BLaER1 (cell line): ENCODE results near the gene C4orf50.

Experiments used
- H3K27ac ChIP-seq: shearing (Covaris generic); formaldehyde crosslinking; 2 replicates; pipeline ENCODE4 v1.8.1; 2022
- H3K27me3 ChIP-seq: shearing (Covaris generic); formaldehyde crosslinking; 2 replicates; pipeline ENCODE4 v1.8.1; 2022
- H3K36me3 ChIP-seq: shearing (Covaris generic); formaldehyde crosslinking; 2 replicates; pipeline ENCODE4 v1.8.1; 2022
- H3K4me1 ChIP-seq: shearing (Covaris generic); formaldehyde crosslinking; 2 replicates; pipeline ENCODE4 v1.8.1; 2022
- H3K4me2 ChIP-seq: shearing (Covaris generic); formaldehyde crosslinking; 2 replicates; pipeline ENCODE4 v1.8.1; 2022
- H3K4me3 ChIP-seq: shearing (Covaris generic); formaldehyde crosslinking; 2 replicates; pipeline ENCODE4 v1.8.1; 2022
- H3K9ac ChIP-seq: shearing (Covaris generic); formaldehyde crosslinking; 2 replicates; pipeline ENCODE4 v1.8.1; 2022
- H3K9me3 ChIP-seq: shearing (Covaris generic); formaldehyde crosslinking; 2 replicates; pipeline ENCODE4 v1.8.1; 2022
- H4K20me1 ChIP-seq: shearing (Covaris generic); formaldehyde crosslinking; 2 replicates; pipeline ENCODE4 v1.8.1; 2022
- Cebpa-rat ChIP-seq: shearing (Covaris generic); IDR thresholded peaks from 2 replicates; pipeline ENCODE4 v1.8.1; 2022

The C4orf50 gene

GRCh38 chr4:6055436-6055835 is 37.2 kb upstream of the C4orf50 start:
- Histone ChIP-seq H3K4me2 (no peak overlapping the region), H3K27ac (no peak overlapping the region), H3K4me3 (no peak overlapping the region), H3K36me3 (peaks cover 46% of the 10 kb centered on the region), H4K20me1 (no peaks in the 10 kb centered on the region), H3K27me3 (0 out of 2 replicates have a peak, but pooled peaks cover 3% of the 10 kb centered on the region), H3K4me1 (peaks cover 16% of the 10 kb centered on the region; the same call in 1 of the 2 replicates), H3K9ac (no peak overlapping the region), H3K9me3 (peaks cover 42% of the 10 kb centered on the region)
- no peak for TF ChIP-seq Cebpa-rat

GRCh38 chr4:6055030-6055429 is 36.8 kb upstream of the C4orf50 start:
- no peak for TF ChIP-seq Cebpa-rat
- Histone ChIP-seq H3K9ac (no peak overlapping the region), H3K36me3 (peaks cover 43% of the 10 kb centered on the region), H3K4me2 (no peak overlapping the region), H3K4me3 (no peak overlapping the region), H4K20me1 (no peaks in the 10 kb centered on the region), H3K27ac (no peak overlapping the region), H3K9me3 (peaks cover 38% of the 10 kb centered on the region), H3K27me3 (0 out of 2 replicates have a peak, but pooled peaks cover 3% of the 10 kb centered on the region), H3K4me1 (peaks cover 20% of the 10 kb centered on the region)

GRCh38 chr4:6054162-6054922 is 36.1 kb upstream of the C4orf50 start:
- H3K4me1 ChIP-seq, result peaks cover 25% of the 10 kb centered on the region
- no peaks in the 10 kb centered on the region for H4K20me1 ChIP-seq
- H3K27me3 ChIP-seq, result 0 out of 2 replicates have a peak, but pooled peaks cover 3% of the 10 kb centered on the region
- H3K36me3 ChIP-seq, result peaks cover 39% of the 10 kb centered on the region
- no peak overlapping the region for H3K9ac ChIP-seq
- no peak overlapping the region for H3K4me2 ChIP-seq
- no peak overlapping the region for H3K4me3 ChIP-seq
- TF ChIP-seq Cebpa-rat, result no peak
- H3K9me3 ChIP-seq, result peaks cover 38% of the 10 kb centered on the region
- H3K27ac ChIP-seq, result no peak overlapping the region

- TF ChIP-seq Cebpa-rat, result no peak
- H4K20me1 ChIP-seq, result no peaks in the 10 kb centered on the region
- no peak overlapping the region for H3K27ac ChIP-seq
- H3K4me3 ChIP-seq, result no peak overlapping the region
- H3K4me1 ChIP-seq, result peaks cover 42% of the 10 kb centered on the region
- H3K36me3 ChIP-seq, result peaks cover 22% of the 10 kb centered on the region
- peaks cover 26% of the 10 kb centered on the region for H3K9me3 ChIP-seq
- no peak overlapping the region for H3K4me2 ChIP-seq
- H3K27me3 ChIP-seq, result no peaks in the 10 kb centered on the region
- no peak overlapping the region for H3K9ac ChIP-seq
Observed at GRCh38 chr4:6052679-6053078, 34.4 kb upstream of the C4orf50 start.

- Histone ChIP-seq H3K9ac (no peak overlapping the region), H3K27ac (no peak overlapping the region), H4K20me1 (no peaks in the 10 kb centered on the region)
Observed at GRCh38 chr4:6050551-6050950, 32.3 kb upstream of the C4orf50 start.

GRCh38 chr4:6049985-6050384 is 31.8 kb upstream of the C4orf50 start:
- Histone ChIP-seq H3K27ac (0 out of 2 replicates have a peak overlapping the region, but pooled peaks have one; percentile 36), H4K20me1 (no peaks in the 10 kb centered on the region), H3K4me1 (peaks cover 40% of the 10 kb centered on the region), H3K4me3 (no peak overlapping the region), H3K9ac (no peak overlapping the region), H3K4me2 (peak overlapping the region; percentile 2; the same call in 1 of the 2 replicates), H3K36me3 (0 out of 2 replicates have a peak, but pooled peaks cover 4% of the 10 kb centered on the region), H3K27me3 (no peaks in the 10 kb centered on the region), H3K9me3 (peaks cover 11% of the 10 kb centered on the region)
- TF ChIP-seq Cebpa-rat, result no peak

More at GRCh38 chr4:6050551-6050950, 32.3 kb upstream of the C4orf50 start:
- peaks cover 44% of the 10 kb centered on the region for H3K4me1 ChIP-seq
- H3K9me3 ChIP-seq, result peaks cover 11% of the 10 kb centered on the region
- no peak for TF ChIP-seq Cebpa-rat
- H3K4me2 ChIP-seq, result no peak overlapping the region
- no peaks in the 10 kb centered on the region for H3K27me3 ChIP-seq
- H3K36me3 ChIP-seq, result 0 out of 2 replicates have a peak, but pooled peaks cover 4% of the 10 kb centered on the region
- no peak overlapping the region for H3K4me3 ChIP-seq

GRCh38 chr4:6049278-6049677 is 31.0 kb upstream of the C4orf50 start:
- H3K4me2 ChIP-seq, result peak overlapping the region; percentile 70
- H3K9me3 ChIP-seq, result peaks cover 11% of the 10 kb centered on the region
- H3K36me3 ChIP-seq, result 0 out of 2 replicates have a peak, but pooled peaks cover 4% of the 10 kb centered on the region
- H3K4me1 ChIP-seq, result peaks cover 47% of the 10 kb centered on the region
- no peak overlapping the region for H3K27ac ChIP-seq
- H3K4me3 ChIP-seq, result no peak overlapping the region
- no peak for TF ChIP-seq Cebpa-rat
- no peaks in the 10 kb centered on the region for H4K20me1 ChIP-seq
- H3K9ac ChIP-seq, result no peak overlapping the region
- no peaks in the 10 kb centered on the region for H3K27me3 ChIP-seq

- no peak overlapping the region for H3K4me3 ChIP-seq
- H3K27ac ChIP-seq, result no peak overlapping the region
- H3K36me3 ChIP-seq, result 0 out of 2 replicates have a peak, but pooled peaks cover 4% of the 10 kb centered on the region
- H3K4me1 ChIP-seq, result peaks cover 54% of the 10 kb centered on the region
- TF ChIP-seq Cebpa-rat, result no peak
- no peak overlapping the region for H3K9ac ChIP-seq
- H4K20me1 ChIP-seq, result no peaks in the 10 kb centered on the region
- peak overlapping the region; percentile 70 for H3K4me2 ChIP-seq
- no peaks in the 10 kb centered on the region for H3K27me3 ChIP-seq
- peaks cover 11% of the 10 kb centered on the region for H3K9me3 ChIP-seq
Observed at GRCh38 chr4:6048537-6048936, 30.3 kb upstream of the C4orf50 start.

GRCh38 chr4:6047130-6047673 is 29.0 kb upstream of the C4orf50 start:
- Histone ChIP-seq H3K27me3 (no peaks in the 10 kb centered on the region), H3K36me3 (0 out of 2 replicates have a peak, but pooled peaks cover 4% of the 10 kb centered on the region), H3K9ac (no peak overlapping the region), H4K20me1 (no peaks in the 10 kb centered on the region), H3K4me1 (peaks cover 54% of the 10 kb centered on the region), H3K9me3 (peaks cover 11% of the 10 kb centered on the region), H3K27ac (no peak overlapping the region), H3K4me2 (peak overlapping the region; percentile 70), H3K4me3 (no peak overlapping the region)
- TF ChIP-seq Cebpa-rat, result no peak
